Left forelimb (tissue), 1 donor: ENCODE measurements around the gene NRSN2.
"Not testable (repeated sequence)": the region's sequence is repeated elsewhere in the genome, so short reads cannot be mapped to it uniquely, and the experiment has no call there.

Source experiments
- DNase-seq: peaks from one replicate; pipeline ENCODE4 v3.0.0-alpha.2; 2018; ENCODE audit warnings: low spot score

NRSN2 gene

DNA sequence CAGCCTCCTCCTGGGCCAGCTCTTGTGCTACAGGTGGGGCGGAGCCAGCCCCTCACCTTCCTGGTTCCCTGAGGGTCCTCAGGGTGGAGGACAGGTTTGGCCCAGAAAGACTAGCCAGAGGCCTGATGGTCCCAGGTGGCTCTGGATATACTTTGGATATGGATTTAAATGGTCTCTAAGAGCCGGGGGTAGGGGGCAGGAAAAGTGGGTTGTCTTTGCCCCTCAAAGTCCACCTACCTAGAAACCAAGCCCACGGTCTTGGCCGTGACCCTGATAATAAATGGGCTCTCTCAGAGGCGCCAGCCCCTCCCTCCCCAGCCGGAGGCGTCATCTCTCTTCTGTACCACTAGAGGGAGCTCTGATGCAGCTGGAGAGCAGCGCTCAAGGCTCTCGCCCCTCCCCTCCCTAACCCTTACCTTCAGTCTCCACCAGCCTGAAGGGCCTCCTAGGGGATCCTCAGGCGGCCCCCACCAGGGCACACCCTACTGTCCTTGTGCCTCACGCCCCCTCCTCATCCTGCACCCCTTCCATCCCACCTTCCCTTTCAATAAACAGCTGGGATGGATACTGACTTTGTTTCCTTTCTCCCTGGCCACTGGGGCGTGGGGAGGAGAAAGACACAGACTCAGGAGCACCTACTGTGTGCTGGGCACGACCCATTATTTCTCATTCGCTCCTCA, 7.5 kb downstream of the NRSN2 start:
- DNase-seq: peak; percentile 83

DNA sequence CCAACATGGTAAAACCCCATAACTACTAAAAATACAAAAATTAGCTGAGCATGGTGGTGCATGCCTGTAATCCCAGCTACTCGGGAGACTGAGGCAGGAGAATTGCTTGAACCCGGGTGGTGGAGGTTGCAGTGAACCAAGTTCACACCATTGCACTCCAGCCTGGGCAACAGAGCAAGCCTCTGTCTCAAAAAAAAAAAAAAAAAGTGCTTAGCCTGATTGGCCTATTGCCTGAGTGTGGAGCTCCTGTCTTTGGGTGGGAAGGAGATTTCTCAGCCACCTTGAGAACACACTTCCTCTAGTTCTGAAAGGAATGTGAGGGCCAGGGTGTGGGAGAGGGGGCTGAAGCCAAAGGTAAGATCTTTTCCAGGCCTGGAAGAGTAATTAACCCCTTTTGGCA, 9.2 kb downstream of the NRSN2 start:
- not testable (repeated sequence) for DNase-seq

- no peak for DNase-seq
Measured at GRCh38 chr20:356745-357144, 9.8 kb downstream of the NRSN2 start.

DNA sequence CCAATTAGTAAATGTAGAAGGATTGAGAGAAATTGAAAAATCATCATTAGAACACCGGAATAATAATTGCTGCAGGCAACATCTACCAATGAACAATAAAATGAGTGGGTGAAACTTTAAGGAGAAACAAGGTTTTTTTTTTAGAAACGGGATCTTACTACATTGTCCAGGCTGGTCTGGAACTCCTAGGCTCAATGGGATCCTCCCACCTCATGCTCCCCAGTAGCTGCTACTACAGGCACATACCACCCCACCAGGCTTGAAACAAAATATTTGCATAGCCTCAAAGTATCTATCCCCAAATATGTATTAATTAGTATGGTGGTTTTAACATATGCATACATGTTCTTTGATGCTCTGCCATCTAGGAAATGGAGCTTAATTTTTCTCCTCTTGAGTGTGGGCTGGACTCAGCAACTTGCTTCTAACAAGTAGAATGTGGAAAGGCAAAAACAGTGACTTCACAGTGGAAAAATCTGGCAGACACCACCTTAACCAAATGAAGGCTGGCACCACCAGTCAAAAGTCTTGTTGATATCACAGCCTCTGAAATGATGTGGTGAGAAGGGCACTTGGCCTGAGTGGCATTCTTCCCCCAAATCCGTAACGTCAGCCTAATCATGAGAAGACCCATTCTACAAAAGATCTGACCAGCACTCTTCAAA, 12.1 kb downstream of the NRSN2 start:
- DNase-seq: no peak

- no peak for DNase-seq
Measured at GRCh38 chr20:361561-361960, 14.7 kb downstream of the NRSN2 start.

DNA sequence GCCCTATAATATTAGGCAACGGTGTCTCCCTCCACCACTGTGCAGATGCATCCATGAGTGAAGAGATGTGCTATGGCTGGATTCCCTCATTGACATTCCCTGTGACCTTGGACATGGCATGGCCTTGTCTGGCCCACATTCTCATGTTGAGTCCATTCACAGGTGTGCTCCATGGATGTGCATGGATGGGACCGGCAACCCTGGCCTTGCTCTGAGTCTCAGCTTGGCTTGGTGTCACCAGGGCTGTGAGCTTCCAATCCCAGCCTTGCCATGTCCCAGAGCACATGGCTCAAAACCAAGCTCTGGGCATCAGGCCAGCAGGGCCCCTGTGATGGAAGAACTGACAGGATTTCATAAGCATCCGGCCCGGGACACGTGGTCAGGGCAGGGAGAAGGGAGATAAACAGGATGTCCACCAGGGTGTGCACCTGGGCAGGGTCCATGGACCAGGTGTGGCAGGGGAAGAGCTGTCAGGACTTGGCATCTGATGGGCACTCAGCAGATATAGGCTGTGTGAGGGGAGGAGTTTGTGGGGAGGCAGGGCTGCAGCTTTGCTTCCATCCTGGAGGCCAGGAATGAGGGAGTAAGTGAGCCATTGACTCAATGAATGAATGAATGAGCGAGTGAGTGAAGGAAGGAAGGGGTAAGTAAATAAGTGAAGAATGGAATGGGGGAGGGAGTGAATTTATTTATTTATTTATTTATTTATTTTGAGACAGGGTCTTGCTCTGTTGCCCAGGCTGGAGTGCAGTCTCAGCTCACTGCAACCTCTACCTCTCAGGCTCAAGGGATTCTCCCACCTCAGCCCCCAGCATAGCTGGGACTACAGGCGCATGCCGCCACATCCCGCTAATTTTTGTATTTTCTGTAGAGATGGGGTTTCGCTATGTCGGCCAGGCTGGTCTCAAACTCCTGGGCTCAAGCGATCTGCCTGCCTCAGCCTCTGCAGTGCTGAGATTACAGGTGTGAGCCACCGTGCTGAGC, 15.7 kb downstream of the NRSN2 start:
- no peak for DNase-seq

GRCh38 chr20:363319-364078, 16.6 kb downstream of the NRSN2 start:
- no peak for DNase-seq

DNA sequence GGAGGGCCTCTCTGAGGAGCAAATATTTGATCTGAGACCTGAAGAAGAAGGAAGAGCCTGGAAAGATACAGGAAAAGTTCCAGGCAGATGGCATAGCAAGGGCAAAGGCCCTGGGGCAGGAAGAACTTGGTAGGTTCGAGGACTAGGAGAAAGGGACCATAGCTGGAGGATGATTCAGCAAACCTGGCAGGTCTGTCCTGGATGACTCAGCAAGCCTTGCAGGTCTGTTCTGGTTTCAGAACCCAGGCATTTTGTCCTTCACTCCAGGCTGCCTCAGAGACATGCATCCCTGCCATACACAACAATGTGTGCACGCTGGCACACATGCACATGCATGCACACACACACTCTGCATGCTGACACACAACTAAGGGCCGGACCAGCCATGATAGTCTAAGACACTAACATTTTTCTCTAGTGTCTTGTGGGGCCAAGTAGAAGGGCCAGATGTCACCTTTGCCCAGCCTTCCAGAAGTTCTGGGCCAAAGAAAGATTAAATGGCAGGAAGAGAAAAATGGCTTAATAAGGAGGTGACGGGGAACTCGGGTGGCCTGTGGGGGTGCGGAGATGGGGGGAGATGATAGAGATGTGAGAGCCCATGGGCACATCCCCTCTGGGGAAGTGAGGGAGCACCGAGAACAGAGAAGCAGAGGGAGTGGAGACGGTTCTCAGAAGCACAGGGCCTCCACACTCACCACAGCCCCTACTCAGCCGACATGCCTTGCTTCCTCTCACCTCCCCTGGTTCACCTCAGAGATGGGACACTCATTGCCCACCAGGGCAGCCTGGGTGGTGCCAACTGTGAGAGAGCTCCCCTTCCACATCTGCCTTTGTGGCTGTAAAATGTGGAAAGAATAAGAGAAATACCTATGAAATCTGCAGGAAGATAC, 18.2 kb downstream of the NRSN2 start:
- DNase-seq: no peak

DNA sequence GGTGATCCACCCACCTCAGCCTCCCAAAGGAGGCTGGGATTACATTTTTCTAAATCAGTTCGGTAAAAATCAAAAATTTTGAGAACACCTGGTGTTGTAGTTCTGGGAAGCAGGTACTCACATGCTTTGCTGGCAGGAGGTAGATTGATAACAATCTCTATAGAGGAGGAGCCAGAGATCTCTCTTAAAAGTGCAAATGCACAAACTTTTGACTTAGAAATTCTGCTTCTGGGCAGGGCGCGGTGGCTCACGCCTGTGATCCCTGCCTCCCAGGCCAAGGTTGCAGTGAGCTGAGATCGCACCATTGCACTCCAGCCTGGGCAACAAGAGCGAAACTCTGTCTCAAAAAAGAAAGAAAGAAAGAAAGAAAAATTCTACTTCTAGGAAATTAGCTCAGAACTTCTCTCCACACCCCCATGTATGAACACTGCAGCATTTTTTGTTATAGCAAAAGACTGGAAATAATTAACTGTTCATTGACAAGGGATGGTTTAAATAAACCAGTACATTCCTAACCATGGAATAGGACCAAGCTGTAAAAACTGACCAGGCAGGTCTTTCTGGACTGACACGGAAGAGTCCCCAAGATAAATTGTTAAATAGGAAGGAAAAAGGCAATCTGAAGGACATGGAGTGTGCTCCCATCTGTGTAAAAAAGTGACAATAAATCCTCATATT, 19.3 kb downstream of the NRSN2 start:
- DNase-seq: no peak

- DNase-seq: no peak
Measured at GRCh38 chr20:366719-367485, 20.0 kb downstream of the NRSN2 start.

DNA sequence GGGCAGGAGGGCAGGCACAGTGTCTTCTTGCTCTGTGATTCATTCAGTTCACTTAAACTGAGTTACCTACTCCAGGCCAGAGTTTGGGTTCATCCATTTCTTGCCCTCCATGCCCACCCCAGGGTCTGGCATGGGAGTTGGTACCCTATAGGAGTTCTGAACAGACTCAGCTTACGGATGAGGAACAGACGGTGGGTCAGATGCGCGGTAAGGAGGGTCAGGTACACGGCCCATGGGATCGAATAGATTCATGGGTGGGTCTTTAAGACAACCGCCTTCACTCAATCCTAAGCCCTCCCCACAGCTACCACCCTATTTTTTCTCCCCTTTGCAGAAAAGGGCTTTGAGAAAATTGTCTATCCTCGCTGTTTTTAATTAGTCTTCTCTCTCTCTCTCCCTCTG, 20.6 kb downstream of the NRSN2 start:
- no peak for DNase-seq

DNA sequence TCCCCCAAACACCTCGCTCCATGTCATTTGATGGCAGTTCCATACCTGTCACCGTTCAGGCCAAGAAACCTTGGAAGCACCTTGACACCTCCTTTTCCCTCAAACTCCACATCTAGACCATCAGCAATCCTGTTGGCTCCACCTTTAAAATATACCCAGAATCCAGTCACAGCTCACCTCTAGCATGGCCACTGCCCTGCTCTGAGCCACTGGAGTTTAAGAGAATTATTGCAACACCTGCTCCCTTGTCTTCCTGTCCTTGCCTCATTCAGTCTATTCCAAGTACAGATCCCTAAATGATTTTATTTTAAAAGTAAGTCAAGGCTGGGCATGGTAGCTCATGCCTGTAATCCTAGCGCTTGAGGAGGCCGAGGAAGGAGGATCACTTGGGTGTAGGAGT, 22.0 kb downstream of the NRSN2 start:
- no peak for DNase-seq

- no peak for DNase-seq
Measured at GRCh38 chr20:370151-370600, 23.3 kb downstream of the NRSN2 start.

DNA sequence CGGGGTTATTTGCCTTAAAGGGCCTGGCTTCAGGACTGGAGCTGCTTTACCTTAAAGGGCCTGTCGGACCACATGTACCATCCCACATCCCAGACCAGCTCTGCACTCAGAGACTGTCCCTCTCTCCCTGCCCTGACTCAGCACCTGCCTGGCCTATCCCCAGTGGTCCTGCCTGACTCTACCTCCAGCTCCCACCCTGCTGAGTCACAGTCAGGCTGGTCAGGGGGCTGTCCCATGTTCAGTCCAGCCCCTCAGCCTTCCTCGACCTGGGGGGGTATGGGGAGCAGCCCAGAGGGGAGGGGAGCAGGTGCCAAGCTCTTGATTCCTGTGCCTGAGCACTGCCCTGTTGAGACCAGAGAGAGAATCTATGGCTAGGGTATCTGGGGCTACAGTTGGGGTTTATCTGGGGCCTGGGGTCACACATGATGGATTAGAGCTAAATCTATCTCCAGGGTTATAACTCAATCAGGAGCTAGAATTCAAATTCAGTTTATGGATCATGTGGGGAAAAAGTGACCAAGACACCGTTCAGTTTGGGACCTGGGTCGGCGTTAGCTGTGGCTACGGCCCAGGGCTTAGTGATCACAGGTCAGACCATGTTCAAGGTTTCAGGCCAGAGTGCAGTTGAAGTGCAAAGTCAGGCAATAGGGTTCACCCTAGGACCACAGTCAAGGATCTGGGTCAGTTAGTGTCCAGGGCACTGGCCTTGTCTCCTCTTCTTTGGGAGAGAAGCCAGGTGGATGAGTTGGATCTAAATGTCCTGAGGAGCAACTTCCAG, 24.3 kb downstream of the NRSN2 start:
- no peak for DNase-seq

DNA sequence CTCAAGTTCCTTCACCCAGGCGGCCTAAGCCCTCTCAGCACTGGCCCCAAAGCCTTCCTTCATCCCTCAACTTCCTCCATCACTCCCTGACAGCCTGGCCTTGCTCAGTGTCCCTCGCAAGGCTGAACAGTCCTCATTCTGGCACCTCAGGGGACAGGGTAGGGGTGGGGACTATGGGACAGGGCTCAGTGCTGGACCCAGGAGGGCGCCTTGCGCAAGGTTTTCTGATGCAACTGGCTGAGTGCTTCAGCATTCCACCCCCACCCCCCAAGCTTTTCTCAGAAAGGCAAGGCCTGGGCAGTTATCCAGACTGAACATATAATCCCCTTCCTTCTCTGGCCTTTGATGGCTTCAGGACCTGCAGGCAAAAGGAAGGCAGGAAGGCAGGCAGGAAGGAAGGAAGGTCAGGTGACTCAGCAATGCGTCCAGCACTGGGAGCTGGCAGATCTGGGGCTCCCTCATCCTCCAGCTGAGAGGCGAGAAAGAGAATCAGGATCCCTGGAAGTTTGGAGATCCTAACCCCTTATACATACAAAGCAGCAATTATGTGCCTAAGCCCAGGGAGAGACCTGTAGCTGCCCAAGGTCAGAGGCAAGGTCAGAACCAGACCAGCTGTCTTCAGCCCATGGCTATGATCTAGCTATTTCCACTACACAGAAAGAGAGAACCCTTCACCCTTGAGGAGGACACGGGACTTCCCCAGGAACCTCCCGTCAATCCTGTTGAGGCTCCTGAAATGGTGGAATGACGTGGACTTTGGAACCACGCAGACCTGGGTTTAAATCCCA, 25.0 kb downstream of the NRSN2 start:
- DNase-seq: no peak

- DNase-seq: not testable (repeated sequence)
Measured at GRCh38 chr20:372543-373082, 25.7 kb downstream of the NRSN2 start.

DNA sequence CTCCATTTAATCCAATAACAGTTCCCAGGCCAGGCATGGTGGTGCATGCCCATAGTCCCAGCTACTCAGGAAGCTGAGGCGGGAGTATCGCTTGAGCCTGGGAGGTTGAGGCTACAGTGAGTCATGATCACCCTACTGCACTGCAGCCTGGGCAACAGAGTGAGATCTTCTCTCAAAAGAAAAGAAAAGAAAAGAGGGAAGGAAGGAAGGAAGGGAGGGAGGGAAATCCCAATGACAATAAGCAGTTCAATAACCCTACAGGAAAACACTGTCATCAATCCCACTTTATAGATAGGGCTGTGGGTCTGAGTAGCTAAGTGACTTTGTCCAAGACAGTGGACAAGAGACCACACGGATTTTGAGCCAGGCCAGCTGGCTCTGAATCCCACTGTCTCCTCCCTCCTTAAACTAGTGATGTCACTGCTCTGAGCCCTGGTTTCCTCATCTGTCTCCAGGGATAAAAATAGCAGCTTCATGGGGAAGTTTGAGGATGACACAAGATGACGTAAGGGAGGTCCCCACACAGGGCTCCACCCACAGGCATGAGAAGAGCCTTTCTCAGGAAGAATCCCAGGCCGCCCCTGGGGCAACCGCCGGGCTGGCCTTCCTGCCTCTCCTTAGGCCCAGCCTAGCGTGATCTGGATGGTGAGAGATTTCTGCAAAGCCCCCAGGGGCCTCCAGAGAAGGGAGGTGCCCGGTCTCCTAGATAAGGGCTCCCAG, 26.4 kb downstream of the NRSN2 start:
- DNase-seq: no peak
